OCI-LY3 (cell line): ENCODE measurements around the gene ABI3BP.

ENCODE experiments used
- CTCF ChIP-seq: fragments of 200-600, 300-600 bp; sonication (generic); IDR thresholded peaks from 2 replicates; pipeline ENCODE4 v1.5.1; 2014; ENCODE audit warnings: antibody characterized with exemption, low read length, low read depth
- EZH2phosphoT487 ChIP-seq: fragments of 200-600 bp; shearing (Covaris generic); IDR thresholded peaks from 2 replicates; pipeline ENCODE4 v1.6.1; 2018; ENCODE audit warnings: antibody characterized with exemption, mixed run types, low read depth

GRCh38 chr3:100970477-100970990 is 22.7 kb downstream of the ABI3BP start:
- TF ChIP-seq CTCF (no peak), EZH2phosphoT487 (no peak)
